Measurements from ENCODE around the gene AVEN. TPM values are rescaled to one million over a fixed set of nuclear protein-coding genes. Genes with fewer than 3 reads are reported as not detected.

AVEN gene
- total and polyA plus RNA-seq, 2 of the 13 experiments (the other 11 are each of a cell fraction or from before 2014, with no cell fraction given), result 4.4 to 17.5 TPM

GRCh38 chr15:33907326-33907725 lies 131.7 kb downstream of the AVEN start:
- H4K20me1 ChIP-seq (ENCODE audit: insufficient read depth, low read length), result no peaks in the 10 kb centered on the region
- no peak overlapping the region for H3K4me2 ChIP-seq (ENCODE audit: low read depth, low read length)
- no peaks in the 10 kb centered on the region for H3K9me3 ChIP-seq (ENCODE audit: low read length)
- intact Hi-C loops (cut with micrococcal nuclease; ENCODE audit: unreplicated experiment), result no loop called here
- no peak overlapping the region for H3K27ac ChIP-seq (ENCODE audit: extremely low read length, insufficient read depth, low read length)
- POLR2A ChIA-PET, result no interaction called here
- FAIRE-seq (no peak), ATAC-seq (no peak), DNase-seq (ENCODE audit: low spot score) (no peak)
- TF ChIP-seq YY1 (IDR thresholded peaks at IDR 0.05; ENCODE audit: insufficient read depth, insufficient replicate concordance, low read depth, low read length), result no peak
- no peak for TF ChIP-seq SAFB2 (CRISPR knock-in tag; IDR thresholded peaks at IDR 0.05; ENCODE audit: borderline replicate concordance, low read depth)
- no peak for TF ChIP-seq RFX1 (IDR thresholded peaks at IDR 0.05)
- no peak for TF ChIP-seq CCAR2 (optimal IDR thresholded peaks at IDR 0.05; ENCODE audit: low read depth, low read length)
- no peak for TF ChIP-seq ZIK1 (CRISPR knock-in tag; IDR thresholded peaks at IDR 0.05; ENCODE audit: borderline replicate concordance, low read depth)
- TF ChIP-seq ZNF703 (CRISPR knock-in tag; IDR thresholded peaks at IDR 0.05; ENCODE audit: borderline replicate concordance), result no peak
- no peak for TF ChIP-seq E2F1 (CRISPR knock-in tag; IDR thresholded peaks at IDR 0.05)
- no peak for TF ChIP-seq STAG1 (CRISPR knock-in tag; IDR thresholded peaks at IDR 0.05)
- no peak for TF ChIP-seq ATM (IDR thresholded peaks at IDR 0.05; ENCODE audit: borderline replicate concordance)
- no peak for TF ChIP-seq HIC2 (CRISPR knock-in tag; IDR thresholded peaks at IDR 0.05; ENCODE audit: low read depth)
- TF ChIP-seq ZNF678 (CRISPR knock-in tag; IDR thresholded peaks at IDR 0.05), result no peak
- no peak for TF ChIP-seq ZNF512 (CRISPR knock-in tag; IDR thresholded peaks at IDR 0.05)
- no peak for TF ChIP-seq CERS6 (CRISPR knock-in tag; IDR thresholded peaks at IDR 0.05)
- TF ChIP-seq ZNF256 (CRISPR knock-in tag; conservative IDR thresholded peaks at IDR 0.05), result no peak
- H3K36me3 ChIP-seq (replicated peaks in 1 of 2; ENCODE audit: control insufficient read depth in 1 of 2, insufficient read depth in 2 of 2, low read length in 2 of 2), result no peaks in the 10 kb centered on the region
- CTCF ChIA-PET (ENCODE audit: low intra/inter-chr PET ratio, low total read pairs), result no interaction called here
- no TSS peak for BruUV-seq (replicated peaks)
- H3K4me1 ChIP-seq (ENCODE audit: insufficient read depth, low read length), result peaks cover 2% of the 10 kb centered on the region; the same call in 1 of the 2 replicates
- no peaks in the 10 kb centered on the region; a peak in 1 of 5 replicates for H3K27me3 ChIP-seq (ENCODE audit: control insufficient read depth in 1 of 2, insufficient read depth in 2 of 2, low read length in 2 of 2)
- no peak overlapping the region for H3K4me3 ChIP-seq (replicated peaks in 1 of 3; ENCODE audit: insufficient read depth in 1 of 3, low read depth in 2 of 3, low read length in 3 of 3)
- in situ Hi-C loops (cut with HindIII; ENCODE audit: extremely low pct_ligation_motif_present, low pct_unique_long_range_greater_than_20kb), result no loop called here
- no peaks in the 10 kb centered on the region for H3K79me2 ChIP-seq (ENCODE audit: insufficient read depth, low read length)
- no peak overlapping the region for H2AFZ ChIP-seq (ENCODE audit: low read length)
- no peak overlapping the region for H3K9ac ChIP-seq (ENCODE audit: insufficient read depth, low read depth, low read length)

All from HepG2 (cell line).